OCI-LY3 (cell line): ENCODE measurements around the gene SCG2.
A peak's percentile ranks its signal among the peaks of the same experiment; 100 is the strongest.

Experiments
- H2AFZ ChIP-seq: fragments of 200-600, 300-600 bp; shearing (Covaris generic); 2 replicates; pipeline ENCODE4 v1.6.0; 2014; ENCODE audit warnings: antibody characterized with exemption, low read depth, low read length
- H3K27ac ChIP-seq: fragments of 200-600, 300-600 bp; sonication (generic); 2 replicates; pipeline ENCODE4 v1.5.1; 2014; ENCODE audit warnings: mild to moderate bottlenecking, low read length, moderate library complexity, mixed read lengths
- H3K27me3 ChIP-seq: fragments of 200-600, 300-600 bp; sonication (generic); 2 replicates; pipeline ENCODE4 v1.6.1; 2014; ENCODE audit warnings: low read depth, low read length, mixed read lengths
- H3K36me3 ChIP-seq: fragments of 200-600, 300-600 bp; sonication (generic); replicated peaks from 2 replicates; pipeline ENCODE3; 2014; ENCODE audit warnings: low read depth, low read length, mixed read lengths
- H3K4me1 ChIP-seq: fragments of 300-600, 200-600 bp; sonication (generic); 2 replicates; pipeline ENCODE4 v1.6.1; 2014; ENCODE audit warnings: low read length, mixed read lengths
- H3K4me2 ChIP-seq: fragments of 200-600, 300-600 bp; sonication (generic); 2 replicates; pipeline ENCODE4 v1.6.1; 2014; ENCODE audit warnings: low read length, mixed read lengths
- H3K4me3 ChIP-seq: fragments of 300-600, 200-600 bp; sonication (generic); 2 replicates; pipeline ENCODE4 v1.5.1; 2014; ENCODE audit warnings: antibody characterized with exemption, mild to moderate bottlenecking, low read length, moderate library complexity
- H3K79me2 ChIP-seq: fragments of 300-600, 200-600 bp; shearing (Covaris generic); 2 replicates; pipeline ENCODE4 v1.6.1; 2014; ENCODE audit warnings: mild to moderate bottlenecking, low read length, mixed read lengths
- H3K9ac ChIP-seq: fragments of 300-600, 200-600 bp; shearing (Covaris generic); 2 replicates; pipeline ENCODE4 v1.6.0; 2014; ENCODE audit warnings: mild to moderate bottlenecking, low read length, moderate library complexity
- H3K9me3 ChIP-seq: fragments of 200-600, 300-600 bp; shearing (Covaris generic); 2 replicates; pipeline ENCODE4 v1.6.1; 2014; ENCODE audit warnings: low read length, mixed read lengths; ENCODE audit not compliant: insufficient read depth
- H4K20me1 ChIP-seq: fragments of 200-600, 300-600 bp; sonication (generic); 2 replicates; pipeline ENCODE4 v1.6.1; 2016; ENCODE audit warnings: low read length, mixed read lengths; ENCODE audit not compliant: insufficient read depth
- CTCF ChIP-seq: fragments of 200-600, 300-600 bp; sonication (generic); IDR thresholded peaks from 2 replicates; pipeline ENCODE4 v1.5.1; 2014; ENCODE audit warnings: antibody characterized with exemption, low read length, low read depth
- EZH2phosphoT487 ChIP-seq: fragments of 200-600 bp; shearing (Covaris generic); IDR thresholded peaks from 2 replicates; pipeline ENCODE4 v1.6.1; 2018; ENCODE audit warnings: antibody characterized with exemption, mixed run types, low read depth

Gene SCG2

GRCh38 chr2:223619486-223620129 is 17.4 kb upstream of the SCG2 start:
- Histone ChIP-seq H3K4me1 (peaks cover 3% of the 10 kb centered on the region; the same call in 1 of the 2 replicates), H3K9me3 (no peaks in the 10 kb centered on the region), H2AFZ (no peak overlapping the region), H3K36me3 (no peaks in the 10 kb centered on the region), H3K27me3 (no peaks in the 10 kb centered on the region), H4K20me1 (no peaks in the 10 kb centered on the region), H3K79me2 (no peaks in the 10 kb centered on the region), H3K27ac (no peak overlapping the region), H3K4me2 (no peak overlapping the region), H3K9ac (no peak overlapping the region), H3K4me3 (no peak overlapping the region)
- TF ChIP-seq CTCF (no peak), EZH2phosphoT487 (no peak)

- no peaks in the 10 kb centered on the region for H3K27me3 ChIP-seq
- TF ChIP-seq EZH2phosphoT487 (no peak), CTCF (peak; percentile 26; the same call in 1 of the 2 replicates)
- no peak overlapping the region for H3K27ac ChIP-seq
- no peak overlapping the region for H3K4me3 ChIP-seq
- H3K36me3 ChIP-seq = no peaks in the 10 kb centered on the region
- H3K9ac ChIP-seq = no peak overlapping the region
- H3K9me3 ChIP-seq = no peaks in the 10 kb centered on the region
- H2AFZ ChIP-seq = no peak overlapping the region
- H3K4me1 ChIP-seq = peaks cover 3% of the 10 kb centered on the region; the same call in 1 of the 2 replicates
- H3K4me2 ChIP-seq = peak overlapping the region; percentile 7; the same call in 1 of the 2 replicates
- no peaks in the 10 kb centered on the region for H3K79me2 ChIP-seq
- no peaks in the 10 kb centered on the region for H4K20me1 ChIP-seq
Measured at GRCh38 chr2:223618172-223619035, 16.2 kb upstream of the SCG2 start.

GRCh38 chr2:223614534-223614933 is 12.4 kb upstream of the SCG2 start:
- Histone ChIP-seq H2AFZ (no peak overlapping the region), H3K27ac (no peak overlapping the region), H3K4me1 (peaks cover 3% of the 10 kb centered on the region; the same call in 1 of the 2 replicates), H3K9ac (no peak overlapping the region), H3K9me3 (no peaks in the 10 kb centered on the region), H4K20me1 (no peaks in the 10 kb centered on the region), H3K36me3 (no peaks in the 10 kb centered on the region), H3K4me2 (no peak overlapping the region), H3K4me3 (no peak overlapping the region), H3K79me2 (no peaks in the 10 kb centered on the region), H3K27me3 (no peaks in the 10 kb centered on the region)
- TF ChIP-seq EZH2phosphoT487 (no peak), CTCF (no peak)
